ENCODE measurements around the gene AHRR. TPM values are rescaled to one million over a fixed set of nuclear protein-coding genes. Genes with fewer than 3 reads are reported as not detected.

Gene AHRR
- total RNA-seq, 6 experiments from 2014 or later = 0.06 to 0.81 (median 0.43) TPM

GRCh38 chr5:385321-385720 lies 63.8 kb downstream of the AHRR start:
- WGBS (ENCODE audit: insufficient coverage, low coverage, low lambda C conversion rate, missing lambda C conversion rate) = 83% methylated on average over 1 of the region's 1 CpG

DNA sequence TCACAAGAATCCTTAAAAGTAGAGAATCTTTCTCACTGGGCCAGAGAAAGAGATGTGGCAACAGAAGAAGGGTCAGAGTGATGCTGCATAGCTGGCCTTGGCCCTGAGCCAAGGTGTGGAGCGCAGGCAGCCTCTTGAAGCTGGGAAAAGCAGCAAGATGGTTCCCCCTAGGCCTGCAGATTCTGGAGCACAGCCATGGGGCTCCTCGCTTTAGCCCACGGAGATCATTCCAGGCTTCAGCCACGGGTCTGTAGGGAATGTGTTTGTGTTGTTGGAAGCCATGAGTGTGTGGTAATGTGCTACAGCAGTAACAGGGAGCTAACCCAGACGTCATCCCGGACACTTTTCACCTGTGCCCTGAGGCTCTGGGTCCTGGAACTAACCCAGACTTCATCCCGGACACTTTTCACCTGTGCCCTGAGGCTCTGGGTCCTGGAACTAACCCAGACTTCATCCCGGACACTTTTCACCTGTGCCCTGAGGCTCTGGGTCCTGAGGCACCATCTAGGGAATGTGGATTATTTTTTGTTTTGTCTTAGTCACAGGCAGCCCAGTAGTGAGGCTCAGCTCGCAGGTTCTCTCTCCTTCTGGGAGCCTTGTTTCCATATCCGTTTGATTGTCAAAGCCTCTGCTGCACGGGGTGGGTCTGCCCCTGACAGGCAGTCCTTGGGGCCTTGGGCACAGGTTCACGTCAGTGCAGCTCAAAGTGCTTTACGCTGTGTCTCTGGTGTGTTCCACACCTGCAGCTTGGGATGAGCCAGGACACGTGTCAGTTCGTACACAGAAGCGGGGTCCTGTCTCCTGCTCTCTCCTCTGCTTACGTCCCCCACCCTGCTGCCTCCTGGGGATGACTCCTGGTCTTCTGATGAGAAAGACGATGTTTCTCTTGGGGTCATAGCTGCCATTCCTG lies 65.2 kb downstream of the AHRR start:
- Histone ChIP-seq H3K36me3 (no peaks in the 10 kb centered on the region), H3K4me3 (no peak overlapping the region), H3K27ac (no peak overlapping the region), H3K27me3 (no peaks in the 10 kb centered on the region), H3K9me3 (no peaks in the 10 kb centered on the region), H3K4me1 (no peaks in the 10 kb centered on the region)
- 77% methylated on average over 12 of the region's 18 CpGs for WGBS (ENCODE audit: insufficient coverage, low coverage, low lambda C conversion rate, missing lambda C conversion rate)
- intact Hi-C loops (cut with DNase I) = no loop called here
- DNase-seq = peak in 1 of 3 donors; percentile 36
- ATAC-seq = no peak
- TF ChIP-seq CTCF (IDR thresholded peaks at IDR 0.05) (no peak), POLR2A (IDR thresholded peaks at IDR 0.05) (no peak)

More at GRCh38 chr5:385321-385720, 63.8 kb downstream of the AHRR start:
- H3K27ac ChIP-seq = no peak overlapping the region
- H3K27me3 ChIP-seq = no peaks in the 10 kb centered on the region
- TF ChIP-seq CTCF (IDR thresholded peaks at IDR 0.05) = no peak
- no peak for TF ChIP-seq POLR2A (IDR thresholded peaks at IDR 0.05)
- DNase-seq = peak in 1 of 3 donors; percentile 3
- no peaks in the 10 kb centered on the region for H3K9me3 ChIP-seq
- H3K4me3 ChIP-seq = no peak overlapping the region
- H3K4me1 ChIP-seq = no peaks in the 10 kb centered on the region
- H3K36me3 ChIP-seq = no peaks in the 10 kb centered on the region
- ATAC-seq = no peak
- intact Hi-C loops (cut with DNase I) = no loop called here

- Histone ChIP-seq H3K36me3 (no peaks in the 10 kb centered on the region), H3K4me1 (no peaks in the 10 kb centered on the region), H3K27me3 (no peaks in the 10 kb centered on the region), H3K4me3 (no peak overlapping the region), H3K27ac (no peak overlapping the region), H3K9me3 (no peaks in the 10 kb centered on the region)
- 50% methylated on average over 3 of the region's 18 CpGs for WGBS (ENCODE audit: insufficient coverage, low coverage, low lambda C conversion rate, missing lambda C conversion rate)
- ATAC-seq (no peak), DNase-seq (peak in 1 of 3 donors; percentile 25)
- intact Hi-C loops (cut with DNase I) = no loop called here
- TF ChIP-seq CTCF (IDR thresholded peaks at IDR 0.05) = no peak
- no peak for TF ChIP-seq POLR2A (IDR thresholded peaks at IDR 0.05)
These were observed 66.2 kb downstream of the AHRR start for GRCh38 chr5:387491-388265.

GRCh38 chr5:388266-389196 lies 67.0 kb downstream of the AHRR start:
- no peak for DNase-seq
- no peaks in the 10 kb centered on the region for H3K36me3 ChIP-seq
- H3K4me3 ChIP-seq = no peak overlapping the region
- peak in 1 of 4 donors; percentile 22 for ATAC-seq
- no peaks in the 10 kb centered on the region for H3K9me3 ChIP-seq
- no peak overlapping the region for H3K27ac ChIP-seq
- intact Hi-C loops (cut with DNase I) = no loop called here
- no peaks in the 10 kb centered on the region for H3K27me3 ChIP-seq
- no peaks in the 10 kb centered on the region for H3K4me1 ChIP-seq
- WGBS (ENCODE audit: insufficient coverage, low coverage, low lambda C conversion rate, missing lambda C conversion rate) = 60% methylated on average over 1 of the region's 34 CpGs
- no peak for TF ChIP-seq POLR2A (IDR thresholded peaks at IDR 0.05)
- no peak for TF ChIP-seq CTCF (IDR thresholded peaks at IDR 0.05)
